GM21423 (cell line): Measurements from ENCODE around the gene NFATC1.

Experiments
- ATAC-seq: cut with Tn5 transposase; IDR thresholded peaks from one replicate; pipeline ENCODE4 v1.9.1; 2021; ENCODE audit warnings: mild to moderate bottlenecking, moderate library complexity; ENCODE audit not compliant: unreplicated experiment

The NFATC1 gene

GRCh38 chr18:79516441-79516931 is 120.8 kb downstream of the NFATC1 start:
- no peak for ATAC-seq

GRCh38 chr18:79517341-79517740 is 121.6 kb downstream of the NFATC1 start:
- ATAC-seq = no peak

- ATAC-seq = no peak
These were observed 122.4 kb downstream of the NFATC1 start for GRCh38 chr18:79518028-79518682.

- no peak for ATAC-seq
These were observed 123.0 kb downstream of the NFATC1 start for GRCh38 chr18:79518683-79519128.

DNA sequence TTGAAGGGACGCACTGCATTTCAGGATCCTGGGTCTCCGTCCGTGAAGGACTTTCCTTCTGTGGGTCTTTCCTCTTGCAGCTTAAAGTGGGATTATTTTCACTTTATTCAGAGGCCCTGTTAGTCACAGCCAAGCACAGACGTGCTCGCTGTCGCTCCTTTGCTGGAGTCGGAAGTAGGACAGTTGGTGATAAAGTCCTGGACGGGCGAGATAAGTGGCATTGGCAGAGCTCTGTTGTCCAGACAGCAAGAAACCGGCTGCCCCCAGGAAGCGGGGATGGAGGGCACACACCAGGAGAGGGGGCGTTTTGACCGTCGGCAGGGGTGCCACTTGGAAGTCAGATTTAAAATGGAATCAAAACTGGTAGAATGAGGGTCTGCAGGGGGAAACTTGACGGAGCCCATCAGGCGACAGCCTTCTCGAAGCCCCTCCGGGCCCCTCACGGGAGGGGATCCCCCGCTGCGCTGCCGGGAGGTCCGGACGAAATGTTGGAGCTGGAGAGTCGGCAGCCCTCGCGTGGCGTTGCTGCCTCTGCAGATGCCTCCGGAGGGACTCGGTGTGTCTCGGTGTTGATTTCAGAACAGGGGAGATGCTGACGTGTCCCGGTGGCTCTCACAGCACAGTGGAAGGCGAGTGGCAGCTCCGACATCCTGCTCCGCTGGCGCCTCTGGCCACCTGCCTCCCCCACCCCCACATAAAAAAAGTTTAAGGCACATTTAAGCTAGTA is 124.2 kb downstream of the NFATC1 start:
- no peak for ATAC-seq

DNA sequence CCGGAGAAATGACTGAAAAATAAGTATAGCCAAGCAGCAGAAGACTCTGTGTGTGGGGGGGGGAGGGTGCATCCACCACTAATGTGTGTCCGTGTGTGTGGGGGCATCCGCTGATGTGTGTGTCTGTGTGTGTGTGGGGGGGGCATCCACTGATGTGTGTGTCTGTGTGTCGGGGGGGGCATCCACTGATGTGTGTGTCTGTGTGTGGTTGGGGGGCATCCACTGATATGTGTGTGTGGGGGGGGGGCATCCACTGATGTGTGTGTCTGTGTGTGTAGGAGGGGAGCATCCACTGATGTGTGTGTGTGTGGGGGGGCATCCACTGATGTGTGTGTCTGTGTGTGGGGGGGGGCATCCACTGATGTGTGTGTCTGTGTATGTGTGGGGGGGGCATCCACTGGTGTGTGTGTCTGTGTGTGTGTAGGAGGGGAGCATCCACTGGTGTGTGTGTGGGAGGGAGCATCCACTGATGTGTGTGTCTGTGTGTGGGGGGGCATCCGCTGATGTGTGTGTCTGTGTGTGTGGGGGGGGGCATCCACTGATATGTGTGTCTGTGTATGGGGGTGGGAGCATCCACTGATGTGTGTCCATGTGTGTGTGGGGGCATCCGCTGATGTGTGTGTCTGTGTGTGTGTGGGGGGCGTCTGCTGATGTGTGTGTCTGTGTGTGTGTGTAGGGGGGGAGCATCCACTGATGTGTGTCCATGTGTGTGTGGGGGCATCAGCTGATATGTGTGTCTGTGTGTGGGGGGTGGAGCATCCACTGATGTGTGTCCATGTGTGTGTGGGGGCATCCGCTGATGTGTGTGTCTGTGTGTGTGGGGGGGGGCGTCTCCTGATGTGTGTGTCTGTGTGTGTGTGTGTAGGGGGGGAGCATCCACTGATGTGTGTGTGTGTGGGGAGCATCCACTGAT is 125.0 kb downstream of the NFATC1 start:
- no peak for ATAC-seq

- ATAC-seq = no peak
These were observed 125.9 kb downstream of the NFATC1 start for GRCh38 chr18:79521416-79522205.

DNA sequence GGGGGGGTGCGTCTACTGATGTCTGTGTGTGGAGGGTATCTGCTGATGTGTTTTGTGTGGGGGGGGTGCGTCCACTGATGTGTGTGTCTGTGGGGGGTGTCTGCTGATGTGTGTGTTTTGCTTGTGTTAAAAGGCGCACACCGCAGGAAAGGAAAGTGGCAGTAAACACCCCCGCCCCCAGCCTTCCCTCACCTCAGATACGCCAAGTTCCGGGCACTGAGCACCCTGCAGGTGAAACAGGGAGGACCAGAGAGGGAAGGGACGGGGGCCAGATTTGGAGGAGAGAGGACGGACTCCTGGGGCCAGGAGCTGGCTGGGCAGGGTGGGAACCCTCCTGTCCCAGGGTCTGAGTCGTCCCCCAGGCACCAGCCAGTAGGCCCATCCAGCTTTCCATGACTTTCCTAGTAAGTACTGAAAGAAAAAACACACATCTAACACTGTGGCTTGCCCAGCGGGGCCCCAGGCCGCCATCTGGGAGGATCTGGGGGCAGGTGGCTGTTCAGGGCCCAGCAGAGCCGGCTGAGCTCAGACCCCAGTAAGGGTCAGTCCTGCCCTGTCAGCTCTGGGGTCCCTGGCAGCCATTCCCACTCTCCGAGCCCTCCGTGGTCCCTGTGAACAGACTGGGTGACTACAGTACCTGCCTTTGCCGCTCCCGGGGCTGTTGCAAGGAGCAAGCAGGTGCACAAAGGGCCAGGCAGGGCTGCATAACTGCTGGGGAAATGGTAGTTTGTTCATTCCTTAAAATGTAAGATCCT is 126.9 kb downstream of the NFATC1 start:
- no peak for ATAC-seq

DNA sequence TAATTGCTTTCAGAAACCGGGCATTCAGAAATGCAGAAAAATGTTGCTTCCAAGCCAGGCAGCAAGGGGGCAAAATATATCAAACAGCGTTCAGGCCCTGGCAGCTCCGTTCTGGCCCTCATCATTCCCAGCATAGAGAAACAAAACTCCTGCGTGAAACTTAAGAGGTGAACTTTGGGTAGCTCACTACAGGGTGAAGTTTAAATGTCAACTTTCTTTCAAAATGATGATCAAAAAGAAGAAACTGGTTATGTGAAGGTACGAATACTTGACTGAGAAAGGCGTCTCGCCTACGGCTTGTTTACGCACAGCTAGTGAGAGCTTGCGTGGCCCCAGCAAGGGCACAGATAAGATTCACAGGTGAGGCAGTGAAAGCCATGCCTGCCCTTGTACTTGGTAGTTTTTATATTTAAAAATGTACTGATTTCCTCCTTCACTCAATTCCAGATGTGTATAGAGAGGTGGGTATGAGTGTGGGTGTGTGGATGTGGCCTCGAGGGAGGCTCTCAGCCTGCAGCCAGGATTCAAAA is 127.5 kb downstream of the NFATC1 start:
- ATAC-seq = peak; percentile 29

- peak; percentile 61 for ATAC-seq
These were observed 128.0 kb downstream of the NFATC1 start for GRCh38 chr18:79523736-79524180.

DNA sequence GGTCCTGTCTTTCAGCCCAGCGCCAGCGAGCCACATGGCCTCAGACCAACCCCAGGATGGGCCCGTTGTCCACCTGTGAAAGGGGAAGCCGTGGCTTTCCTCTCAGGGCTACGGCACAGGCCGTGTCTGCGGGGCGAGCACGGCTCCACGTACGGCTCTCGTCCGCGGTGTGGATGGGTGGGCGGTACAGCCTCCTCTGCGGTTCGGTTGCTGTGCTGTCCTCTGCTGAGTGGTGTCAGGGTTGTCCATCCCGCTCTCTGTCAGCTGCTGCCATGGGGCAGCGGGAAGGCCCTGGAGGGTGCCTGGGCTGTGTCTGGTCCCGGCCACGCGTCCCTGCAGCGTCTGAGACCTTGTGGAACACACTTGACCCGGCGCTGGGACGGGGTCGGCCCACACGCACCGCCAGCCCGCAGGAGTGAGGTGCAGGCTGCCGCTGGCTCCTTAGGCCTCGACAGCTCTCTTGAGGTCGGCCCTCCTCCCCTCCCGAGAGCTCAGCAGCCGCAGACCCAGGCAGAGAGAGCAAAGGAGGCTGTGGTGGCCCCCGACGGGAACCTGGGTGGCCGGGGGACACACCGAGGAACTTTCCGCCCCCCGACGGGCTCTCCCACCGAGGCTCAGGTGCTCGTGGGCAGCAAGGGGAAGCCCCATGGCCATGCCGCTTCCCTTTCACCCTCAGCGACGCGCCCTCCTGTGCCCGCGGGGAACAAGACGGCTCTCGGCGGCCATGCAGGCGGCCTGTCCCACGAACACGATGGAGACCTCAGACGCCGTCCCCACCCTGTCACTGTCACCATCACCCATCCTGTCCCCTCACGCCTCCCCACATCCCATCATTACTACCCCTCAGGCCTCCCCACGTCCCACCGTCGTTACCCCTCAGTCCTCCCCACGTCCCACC is 128.7 kb downstream of the NFATC1 start:
- ATAC-seq = peak; percentile 27

DNA sequence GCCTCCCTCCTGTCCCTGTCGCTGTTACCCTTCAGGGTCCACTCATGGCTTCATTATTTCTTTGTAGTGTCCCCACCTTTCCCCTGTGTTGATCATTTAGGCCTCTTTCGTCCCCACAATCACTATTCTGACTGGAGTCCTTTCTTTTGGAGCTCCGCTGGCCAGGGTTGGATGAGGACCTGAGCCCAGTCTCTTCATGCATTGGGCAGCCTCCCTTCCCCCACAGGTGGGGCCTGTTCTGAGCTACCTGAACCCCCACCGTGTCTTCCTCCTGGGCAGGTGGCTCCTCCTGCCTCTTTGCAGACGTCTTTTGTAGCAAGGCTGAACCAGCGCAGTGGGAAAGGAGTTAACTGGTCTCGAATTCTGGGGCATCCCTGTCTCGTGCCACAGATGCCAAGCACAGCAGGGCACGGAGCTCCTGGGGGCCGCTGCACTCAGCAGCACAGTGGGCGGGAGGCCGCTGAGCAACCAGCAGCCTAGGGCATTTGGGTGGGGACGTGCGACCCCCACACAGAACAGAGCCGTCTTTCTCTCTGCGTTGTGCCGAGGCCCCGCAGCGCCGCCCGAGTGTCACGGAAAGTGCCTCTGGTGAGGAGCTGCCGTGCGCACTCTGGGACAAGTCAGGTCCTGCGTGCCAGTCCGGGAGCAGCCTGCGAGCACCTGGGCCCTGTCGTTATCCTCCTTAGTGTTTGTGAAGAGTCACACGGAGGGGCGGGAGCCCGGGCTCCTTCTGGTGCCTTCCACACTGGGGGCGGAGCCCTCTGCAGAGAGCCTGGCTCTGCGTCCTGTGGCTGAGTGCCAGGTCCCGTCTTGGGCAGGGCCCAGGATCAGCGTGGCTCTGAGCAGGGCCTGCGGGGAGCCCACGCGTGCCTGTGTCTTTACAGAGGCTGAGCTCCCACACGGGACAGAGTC is 130.1 kb downstream of the NFATC1 start:
- no peak for ATAC-seq

GRCh38 chr18:79526468-79527460 is 131.0 kb downstream of the NFATC1 start:
- no peak for ATAC-seq

- no peak for ATAC-seq
These were observed 132.1 kb downstream of the NFATC1 start for GRCh38 chr18:79527656-79528315.

DNA sequence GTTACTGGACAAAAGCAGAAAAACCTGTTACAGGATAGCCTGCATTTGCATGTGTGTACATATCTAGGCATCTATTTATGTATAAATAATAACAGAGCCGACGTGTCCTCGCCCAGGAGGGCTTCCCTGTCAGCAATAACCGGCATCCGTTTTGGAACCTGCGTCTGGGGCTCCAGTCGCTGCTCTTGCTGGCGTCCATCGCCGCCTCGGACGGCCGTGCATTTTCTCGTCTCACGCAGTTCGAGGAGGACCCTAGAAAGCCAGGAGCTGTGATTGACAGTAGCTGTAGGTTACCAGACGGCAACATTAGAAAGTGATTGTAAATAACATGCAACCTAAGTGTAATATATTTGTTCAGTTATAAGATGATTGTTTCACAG is 132.6 kb downstream of the NFATC1 start:
- ATAC-seq = no peak

DNA sequence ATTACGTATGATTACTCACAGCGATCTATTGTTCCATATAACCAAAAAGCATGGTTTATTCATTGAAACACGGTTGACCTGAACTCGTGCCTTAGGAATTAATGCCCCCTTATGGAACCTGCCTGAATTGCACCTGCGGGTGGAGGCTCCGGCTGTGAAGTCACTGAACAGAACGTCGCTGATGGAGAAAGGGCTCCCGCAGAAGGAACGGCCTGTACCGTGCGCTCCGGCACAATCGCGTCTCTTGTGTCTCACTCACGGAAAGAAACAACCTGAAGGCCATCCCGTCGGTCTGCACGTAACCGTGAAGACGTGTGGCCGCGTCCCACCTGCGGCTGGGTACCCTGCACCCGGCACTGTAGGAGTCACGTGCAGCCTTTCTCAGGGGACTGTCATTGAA is 133.1 kb downstream of the NFATC1 start:
- no peak for ATAC-seq
